Spinal cord (tissue), 4 donors: ENCODE measurements around the gene PPP1R3C. TPM values are rescaled to one million over a fixed set of nuclear protein-coding genes. Genes with fewer than 3 reads are reported as not detected.

Experiments
- polyA plus RNA-seq, 2 donors: library from polyadenylated mRNA; unstranded; fragments of 120-200 nt; gene quantifications; one replicate each; pipeline ENCODE4 v1.2.1, GENCODE V29; 2013; ENCODE audit not compliant: insufficient read length in 2 of 2
- total RNA-seq, 2 donors: library from RNA; depleted of rRNA in 1 of 2; stranded (reverse); fragments of 120-200 nt in 1 of 2; fragments of >200 nt in 1 of 2; gene quantifications; one replicate each; pipeline versions ENCODE4 v1.2.3 to v1.2.4, GENCODE V29; 2013 to 2014

PPP1R3C gene
- total and polyA plus RNA-seq, 4 donors: 16.8 to 48.2 (median 35.2) TPM

Other genes with a start within 250 kb of the PPP1R3C start
- 10 to 100 TPM; 19.9 to 49.2 TPM for gene HECTD2, start 222.7 kb downstream of the PPP1R3C start, total RNA-seq
- gene HECTD2, start 222.7 kb downstream of the PPP1R3C start, polyA plus RNA-seq: 10 to 100 TPM; 27.6 to 30.5 TPM
- gene TNKS2, start 165.4 kb upstream of the PPP1R3C start, total RNA-seq: 10 to 100 TPM; 46.8 to 91.9 TPM
- 10 to 100 TPM; 35.3 to 51.6 TPM for gene TNKS2, start 165.4 kb upstream of the PPP1R3C start, polyA plus RNA-seq